DLD1 (cell line): Measurements from ENCODE around the gene PLIN3.
"Not testable (repeated sequence)": the region's sequence is repeated elsewhere in the genome, so short reads cannot be mapped to it uniquely, and the experiment has no call there.

Experiments
- in situ Hi-C: cut with HindIII; loops from 2 replicates; pipeline ENCODE4 v1.10.0; 2017; ENCODE audit warnings: low sequenced_read_pairs

Gene PLIN3

DNA sequence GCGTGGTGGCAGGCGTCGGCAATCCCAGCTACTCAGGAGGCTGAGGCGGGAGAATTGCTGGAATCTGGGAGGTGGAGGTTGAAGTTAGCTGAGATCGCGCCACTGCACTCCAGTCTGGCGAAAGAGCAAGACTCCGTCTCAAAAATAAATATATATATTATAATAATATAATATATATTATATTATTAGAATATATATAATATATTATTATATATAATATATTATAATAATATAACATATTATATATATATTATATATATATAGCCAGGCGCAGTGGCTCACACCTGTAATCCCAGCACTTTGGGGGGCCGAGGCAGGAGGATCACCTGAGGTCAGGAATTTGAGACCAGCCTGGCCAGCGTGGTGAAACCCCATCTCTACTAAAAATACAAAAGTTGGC, 25.5 kb upstream of the PLIN3 start:
- in situ Hi-C loops: not testable (repeated sequence)

DNA sequence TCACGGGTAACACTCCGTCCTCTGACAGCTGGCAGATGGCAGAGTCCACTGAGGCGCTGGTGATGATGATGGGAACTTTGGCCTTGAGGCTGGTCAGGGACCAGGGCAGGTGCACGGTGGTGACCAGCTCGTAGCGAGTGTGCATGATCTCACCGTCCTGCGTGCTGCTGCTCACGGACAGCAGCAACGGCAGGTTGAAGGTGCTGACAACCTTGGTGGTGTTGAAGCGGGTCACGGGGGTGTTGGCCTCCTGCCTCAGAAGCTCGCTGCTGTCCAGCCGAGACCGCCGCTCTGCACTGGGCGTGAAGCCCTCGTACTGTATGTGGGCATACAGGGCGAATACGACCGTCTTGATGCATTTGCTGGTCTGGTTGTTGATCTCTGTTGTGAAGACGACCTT, 23.6 kb upstream of the PLIN3 start:
- in situ Hi-C loops: no loop called here

DNA sequence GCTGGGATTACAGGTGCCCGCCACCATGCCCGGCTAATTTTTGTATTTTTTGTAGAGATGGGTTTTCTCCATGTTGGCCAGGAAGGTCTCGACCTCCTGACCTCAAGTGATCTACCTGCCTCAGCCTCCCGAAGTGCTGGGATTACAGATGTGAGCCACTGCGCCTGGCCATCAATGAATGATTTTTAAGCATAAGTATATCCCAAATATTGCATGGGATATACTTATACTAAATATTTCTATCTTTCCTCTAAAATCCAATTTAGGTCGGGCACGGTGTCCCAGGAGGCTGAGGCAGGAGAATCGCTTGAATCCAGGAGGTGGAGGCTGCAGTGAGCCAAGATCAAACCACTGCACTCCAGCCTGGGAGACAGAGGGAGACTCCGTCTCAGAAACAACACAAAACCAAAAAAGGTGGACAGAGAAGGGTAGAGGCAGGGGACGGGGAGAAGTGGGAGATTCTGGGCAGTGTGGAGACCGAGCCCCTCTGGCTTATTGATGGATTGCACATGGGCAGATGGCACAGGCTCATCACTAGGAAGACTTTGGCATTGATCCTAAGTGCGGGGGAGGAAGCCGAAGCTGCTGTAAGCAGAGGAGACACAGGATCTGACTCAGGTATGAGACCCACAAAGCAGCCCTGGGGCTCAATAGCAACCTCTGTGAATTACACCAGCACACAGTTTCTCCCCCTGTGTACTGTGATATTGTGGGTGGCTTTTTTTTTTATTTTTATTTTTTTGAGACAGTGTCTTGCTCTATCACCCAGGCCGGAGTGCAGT, 21.8 kb upstream of the PLIN3 start:
- in situ Hi-C loops: no loop called here

DNA sequence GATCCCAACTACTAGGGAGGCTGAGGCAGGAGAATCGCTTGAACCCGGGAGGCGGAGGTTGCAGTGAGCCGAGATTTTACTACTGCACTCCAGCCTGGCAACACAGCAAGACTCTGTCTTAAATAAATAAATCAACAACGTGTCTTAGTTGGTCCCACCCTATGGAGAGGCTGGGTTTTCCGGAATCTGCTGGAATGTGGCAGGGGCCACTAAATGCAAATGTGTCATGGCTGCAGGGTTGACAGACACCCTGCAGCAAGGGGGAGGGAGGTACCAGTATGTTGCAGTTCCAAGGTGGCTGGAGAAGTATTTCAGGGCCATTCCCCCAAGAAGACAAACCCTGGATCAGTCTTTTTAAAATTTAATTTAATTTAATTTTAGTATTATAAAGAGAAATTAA, 20.3 kb upstream of the PLIN3 start:
- in situ Hi-C loops: not testable (repeated sequence)

DNA sequence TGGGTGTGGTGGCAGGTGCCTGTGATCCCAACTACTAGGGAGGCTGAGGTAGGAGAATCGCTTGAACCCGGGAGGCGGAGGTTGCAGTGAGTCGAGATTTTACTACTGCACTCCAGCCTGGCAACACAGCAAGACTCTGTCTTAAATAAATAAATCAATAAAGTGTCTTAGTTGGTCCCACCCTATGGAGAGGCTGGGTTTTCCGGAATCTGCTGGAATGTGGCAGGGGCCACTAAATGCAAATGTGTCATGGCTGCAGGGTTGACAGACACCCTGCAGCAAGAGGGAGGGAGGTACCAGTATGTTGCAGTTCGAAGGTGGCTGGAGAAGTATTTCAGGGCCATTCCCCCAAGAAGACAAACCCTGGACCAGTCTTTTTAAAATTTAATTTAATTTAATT, 17.5 kb upstream of the PLIN3 start:
- in situ Hi-C loops: not testable (repeated sequence)

DNA sequence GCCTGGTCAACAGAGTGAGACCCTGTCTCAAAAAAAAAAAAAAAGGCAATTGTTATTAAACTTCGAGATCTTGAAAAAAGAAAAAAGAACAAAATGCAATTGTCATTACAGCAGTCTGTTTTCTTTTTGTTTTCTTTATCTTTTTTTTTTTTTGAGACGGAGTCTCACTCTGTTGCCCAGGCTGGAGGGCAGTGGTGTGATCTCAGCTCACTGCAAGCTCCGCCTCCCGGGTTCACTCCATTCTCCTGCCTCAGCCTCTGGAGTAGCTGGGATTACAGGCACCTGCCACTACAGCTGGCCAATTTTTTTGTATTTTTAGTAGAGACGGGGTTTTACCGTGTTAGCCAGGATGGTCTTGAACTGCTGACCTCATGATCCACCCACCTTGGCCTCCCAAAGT, 15.4 kb upstream of the PLIN3 start:
- in situ Hi-C loops: not testable (repeated sequence)

DNA sequence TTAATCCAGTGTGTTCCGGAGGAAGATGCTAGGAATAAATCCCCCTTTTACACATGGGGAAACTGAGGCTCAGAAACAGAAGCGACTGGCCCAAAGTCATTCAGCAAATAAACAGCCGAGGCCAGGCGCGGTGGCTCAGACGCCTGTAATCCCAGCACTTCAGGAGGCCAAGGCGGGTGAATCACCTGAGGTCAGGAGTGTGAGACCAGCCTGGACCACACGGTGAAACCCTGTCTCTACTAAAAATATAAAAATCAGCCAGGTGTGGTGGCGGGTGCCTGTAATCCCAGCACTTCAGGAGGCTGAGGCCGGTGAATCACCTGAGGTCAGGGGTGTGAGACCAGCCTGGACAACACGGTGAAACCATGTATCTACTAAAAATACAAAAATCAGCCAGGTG, 11.6 kb upstream of the PLIN3 start:
- in situ Hi-C loops: no loop called here

DNA sequence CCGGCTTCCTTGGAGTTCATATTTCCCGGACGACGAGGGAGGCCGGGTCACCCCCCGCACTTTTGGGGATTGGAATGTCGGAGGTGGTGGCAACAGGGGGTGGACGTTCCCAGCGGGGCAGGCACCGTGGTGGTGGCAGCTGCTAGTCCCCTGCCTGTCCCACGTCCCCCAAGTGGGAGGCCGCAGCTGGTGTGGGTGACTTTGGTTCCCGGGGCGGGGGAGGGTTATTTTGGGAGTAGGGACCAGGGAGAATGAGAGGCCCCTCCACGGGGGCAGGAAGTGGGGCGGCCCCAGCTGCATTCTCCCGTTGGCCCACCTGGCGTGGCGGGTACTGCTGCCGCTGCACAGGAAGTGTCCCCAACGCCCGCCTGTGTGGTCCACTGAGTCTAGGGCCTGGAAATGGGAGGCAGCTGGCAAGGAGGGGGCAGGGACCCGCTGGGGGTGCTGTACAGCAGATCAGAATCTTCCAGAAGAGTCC, 11.1 kb upstream of the PLIN3 start:
- in situ Hi-C loops: no loop called here

DNA sequence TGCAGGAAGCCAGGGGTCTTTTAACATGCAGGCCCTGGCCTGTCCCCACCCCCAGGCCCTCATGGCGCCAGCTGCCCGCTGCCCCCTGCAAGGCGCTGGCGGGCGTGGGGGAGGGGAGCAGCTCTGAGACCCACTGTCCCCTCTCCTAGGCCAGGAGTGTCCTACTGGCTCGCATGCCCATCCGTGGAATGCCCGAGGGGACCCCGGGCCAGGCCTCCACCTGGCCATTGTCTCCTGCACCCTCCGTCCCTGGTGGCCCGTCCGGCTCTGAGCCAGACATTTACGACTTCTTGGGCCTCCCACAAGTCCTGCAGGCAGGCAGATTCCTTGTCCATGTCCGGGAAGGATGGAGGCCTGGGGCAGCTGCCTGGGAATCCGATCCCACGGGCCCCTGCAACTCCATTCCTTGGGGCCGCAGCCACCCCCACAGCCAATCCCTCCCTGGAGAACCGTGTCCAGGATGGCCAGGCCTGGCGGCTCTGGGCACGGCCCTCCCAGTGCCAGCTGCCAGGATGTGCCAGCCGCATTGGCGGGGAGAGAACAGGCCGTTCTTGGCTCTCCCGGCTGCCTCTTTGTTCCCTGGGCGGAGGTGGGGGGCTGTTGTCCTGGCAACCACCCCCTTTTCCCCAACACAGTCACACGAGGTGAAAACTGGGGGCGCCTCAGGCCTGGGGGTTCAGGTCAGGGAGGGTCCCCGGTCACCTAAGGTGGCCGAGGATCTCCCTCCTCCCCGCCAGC, 10.5 kb upstream of the PLIN3 start:
- in situ Hi-C loops: no loop called here

DNA sequence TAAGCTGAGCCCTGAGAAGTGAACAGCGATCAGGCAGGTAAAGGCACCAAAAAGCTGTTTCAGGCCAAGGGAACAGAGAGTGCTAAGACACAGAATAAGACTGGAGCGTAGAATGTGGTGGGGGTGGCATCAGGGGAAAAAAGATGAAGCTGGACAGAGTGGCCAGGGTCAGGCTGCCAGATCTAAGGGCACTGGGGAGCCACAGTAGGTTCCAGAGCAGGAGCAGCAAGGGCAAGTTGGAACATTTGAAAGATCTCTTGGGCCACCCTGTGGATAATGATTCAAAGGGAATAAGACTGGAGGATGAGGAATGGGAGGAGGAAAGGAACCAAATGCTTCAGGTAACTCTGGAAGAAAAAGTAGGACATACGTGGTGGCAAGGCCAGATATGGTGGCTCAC, 6.5 kb upstream of the PLIN3 start:
- in situ Hi-C loops: no loop called here

DNA sequence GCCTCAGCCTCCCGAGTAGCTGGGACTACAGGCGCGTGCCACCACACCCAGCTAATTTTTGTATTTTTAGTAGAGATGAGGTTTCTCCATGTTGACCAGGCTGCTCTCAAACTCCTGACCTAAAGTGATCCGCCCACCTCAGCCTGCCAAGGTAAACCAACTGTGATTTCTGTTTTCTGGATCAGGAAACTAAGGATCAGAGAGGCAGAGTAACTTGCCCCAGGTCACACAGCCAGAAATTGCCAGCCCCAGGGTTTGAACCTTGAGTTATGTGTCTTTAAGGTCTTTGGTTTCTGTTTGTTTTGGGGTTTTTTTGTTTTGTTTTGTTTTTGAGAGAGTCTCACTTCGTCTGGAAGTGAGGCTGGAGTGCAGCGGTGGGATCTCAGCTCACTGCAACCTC, 4.2 kb upstream of the PLIN3 start:
- in situ Hi-C loops: no loop called here

DNA sequence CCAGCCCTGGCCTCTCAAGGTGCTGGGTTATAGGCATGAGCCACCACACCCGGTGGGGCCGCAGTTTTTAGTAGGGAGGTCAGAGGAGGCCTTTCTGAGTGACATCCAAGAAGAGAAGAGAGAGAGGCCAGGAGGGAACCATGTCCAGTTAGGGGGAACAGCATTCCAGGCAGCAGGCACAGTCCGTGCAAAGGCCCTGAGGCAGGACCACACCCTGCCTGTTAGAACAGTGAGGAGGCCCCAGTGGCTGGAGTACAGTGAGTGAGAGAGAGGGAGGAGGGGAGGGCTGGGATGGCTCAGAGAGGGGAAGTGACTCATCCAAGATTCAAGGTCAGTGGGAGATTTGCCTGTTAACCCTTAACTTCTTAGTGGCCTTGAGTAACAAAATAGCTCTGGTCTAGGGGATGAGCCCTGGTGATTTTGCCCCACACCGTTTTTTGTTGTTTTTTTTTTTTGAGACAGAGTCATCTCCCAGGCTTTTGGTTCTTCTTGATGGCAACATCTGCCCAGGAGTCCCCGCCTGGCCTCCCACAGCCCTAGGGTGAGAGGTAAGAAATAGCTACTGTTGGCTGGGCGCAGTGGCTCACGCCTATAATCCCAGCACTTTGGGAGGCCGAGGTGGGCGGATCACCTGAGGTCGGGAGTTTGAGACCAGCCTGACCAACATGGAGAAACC, 2.7 kb upstream of the PLIN3 start:
- in situ Hi-C loops: no loop called here

DNA sequence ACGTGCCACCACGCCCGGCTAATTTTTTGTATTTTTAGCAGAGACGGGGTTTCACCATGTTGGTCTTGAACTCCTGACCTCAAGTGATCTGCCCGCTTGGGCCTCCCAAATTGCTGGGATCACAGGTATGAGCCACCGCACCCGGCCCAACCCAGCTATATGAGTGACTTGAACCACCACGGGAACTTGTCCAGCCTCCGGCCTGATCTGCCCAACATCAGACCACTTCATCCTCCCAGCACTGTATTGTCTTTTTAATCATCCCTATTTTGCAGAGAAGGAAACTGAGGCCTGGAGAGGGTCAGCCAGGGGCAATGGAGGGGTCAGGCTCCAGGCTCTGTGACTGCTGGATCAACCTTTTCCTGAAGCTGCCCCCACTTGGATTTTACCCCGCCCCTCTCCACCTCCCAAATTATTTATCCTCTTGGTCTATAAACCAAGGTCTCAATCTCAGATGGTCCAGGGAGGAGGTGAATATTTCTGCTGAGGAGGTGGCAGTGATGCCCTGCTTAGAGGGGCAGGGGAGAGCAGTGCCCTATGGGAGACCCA, 893 bp upstream of the PLIN3 start:
- in situ Hi-C loops: no loop called here

DNA sequence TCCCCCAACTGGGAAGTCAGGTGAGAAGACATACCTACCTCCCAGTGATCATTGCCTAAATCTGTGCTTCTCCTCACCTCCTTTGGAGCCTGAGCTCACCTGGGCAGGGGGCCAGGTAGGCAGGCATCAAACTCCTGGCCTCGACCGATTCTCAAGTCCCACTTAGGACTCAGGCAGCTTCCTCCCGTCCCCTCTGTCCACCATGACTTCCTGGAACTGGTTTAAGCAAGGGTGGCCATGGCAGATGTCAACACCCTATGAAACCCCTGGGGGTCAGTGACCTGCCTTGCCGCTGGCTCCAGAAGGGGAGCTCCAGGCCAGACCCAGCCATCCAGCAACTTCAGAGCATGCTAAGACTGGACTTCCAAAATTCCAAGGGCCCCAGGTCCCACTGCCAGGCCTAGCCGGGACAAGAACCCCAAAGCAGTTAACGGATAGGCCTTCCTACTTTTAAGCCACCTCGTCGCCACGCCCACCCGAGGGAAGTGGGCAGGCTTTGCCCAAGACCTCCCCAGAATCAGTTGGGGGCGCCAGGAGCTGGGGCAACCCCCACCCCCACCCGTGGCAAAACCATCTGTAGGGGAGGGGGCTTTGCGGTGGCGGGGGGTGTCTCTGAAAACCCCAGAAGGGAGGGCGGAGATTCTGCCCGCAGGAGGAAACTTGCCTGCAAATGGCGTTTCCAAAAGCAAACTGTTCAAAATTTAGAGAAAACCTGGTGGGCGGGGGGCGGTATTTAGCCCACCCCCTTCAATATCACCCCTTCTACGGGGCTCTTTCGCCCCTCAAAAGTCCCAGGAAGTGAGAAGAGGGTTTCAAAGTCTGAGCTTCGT, 657 bp downstream of the PLIN3 start:
- in situ Hi-C loops: no loop called here

DNA sequence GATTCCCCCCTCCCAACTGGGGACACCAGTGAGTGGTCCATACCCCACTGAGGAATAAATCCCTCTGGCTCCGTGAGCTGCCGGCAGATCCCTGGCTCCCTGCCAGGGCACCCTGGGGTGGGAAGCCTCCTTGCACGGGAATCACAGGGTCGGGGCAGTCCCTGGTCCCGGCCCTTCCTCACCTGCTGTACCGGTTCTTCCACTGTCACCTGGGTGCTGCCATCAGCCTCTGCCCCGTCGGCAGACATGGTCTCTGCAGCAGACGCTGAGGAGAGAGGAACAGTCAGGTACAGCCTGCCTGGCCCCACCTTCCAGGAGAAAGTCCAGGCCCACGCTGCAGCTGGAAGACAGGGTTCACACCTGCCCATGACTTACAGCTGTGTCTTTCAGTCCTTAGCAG, 6.3 kb downstream of the PLIN3 start:
- in situ Hi-C loops: no loop called here

DNA sequence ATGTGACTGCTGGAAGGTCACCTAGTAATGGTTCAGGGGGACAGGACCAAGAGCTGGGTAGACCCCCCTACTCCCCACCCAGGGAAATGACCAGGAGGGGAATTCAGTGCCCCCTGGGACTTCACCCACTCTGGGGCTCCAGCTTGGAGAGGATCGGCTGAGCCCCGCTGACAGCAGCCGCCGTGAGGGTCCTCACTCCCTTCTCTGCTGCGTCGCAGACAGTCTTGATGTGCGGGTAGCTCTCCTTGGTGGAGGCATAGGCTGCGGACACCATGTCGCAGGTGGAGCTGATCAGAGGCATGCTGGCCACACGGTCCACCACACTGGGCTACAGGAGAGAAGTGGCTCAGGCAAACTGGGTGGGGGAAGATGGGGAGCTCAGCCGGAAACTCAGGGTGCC, 7.8 kb downstream of the PLIN3 start:
- in situ Hi-C loops: no loop called here

DNA sequence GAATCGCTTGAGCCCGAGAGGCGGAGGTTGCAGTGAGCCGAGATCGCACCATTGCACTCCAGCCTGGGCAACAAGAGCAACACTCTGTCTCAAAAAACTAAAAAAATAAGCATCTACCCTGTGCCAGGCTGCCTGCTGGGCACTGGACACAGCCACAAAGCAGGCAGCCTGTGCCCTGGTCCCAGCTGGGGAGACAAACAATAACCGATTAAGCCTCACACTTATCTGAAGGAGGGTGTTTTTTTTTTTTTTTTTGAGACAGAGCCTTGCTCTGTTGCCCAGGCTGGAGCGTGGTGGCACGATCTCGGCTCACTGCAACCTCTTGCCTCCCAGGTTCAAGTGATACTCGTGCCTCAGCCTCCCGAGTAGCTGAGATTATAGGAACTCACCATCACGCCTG, 11.0 kb downstream of the PLIN3 start:
- in situ Hi-C loops: not testable (repeated sequence)

DNA sequence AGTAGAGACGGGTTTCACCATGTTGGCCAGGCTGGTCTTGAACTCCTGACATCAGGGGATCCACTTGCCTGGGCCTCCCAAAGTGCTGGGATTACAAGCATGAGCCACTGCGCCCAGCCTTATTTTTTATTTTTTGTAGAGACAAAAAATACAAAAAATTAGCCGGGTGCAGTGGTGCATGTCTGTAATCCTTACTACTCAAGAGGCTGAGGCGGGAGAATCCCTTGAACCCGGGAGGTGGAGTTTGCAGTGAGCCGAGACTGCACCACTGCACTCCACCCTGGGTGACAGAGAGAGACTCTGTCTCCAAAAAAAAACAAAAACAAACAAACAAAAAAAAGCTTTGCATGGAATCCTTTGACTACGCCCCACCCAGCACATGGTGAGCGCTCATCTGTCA, 14.0 kb downstream of the PLIN3 start:
- in situ Hi-C loops: not testable (repeated sequence)

DNA sequence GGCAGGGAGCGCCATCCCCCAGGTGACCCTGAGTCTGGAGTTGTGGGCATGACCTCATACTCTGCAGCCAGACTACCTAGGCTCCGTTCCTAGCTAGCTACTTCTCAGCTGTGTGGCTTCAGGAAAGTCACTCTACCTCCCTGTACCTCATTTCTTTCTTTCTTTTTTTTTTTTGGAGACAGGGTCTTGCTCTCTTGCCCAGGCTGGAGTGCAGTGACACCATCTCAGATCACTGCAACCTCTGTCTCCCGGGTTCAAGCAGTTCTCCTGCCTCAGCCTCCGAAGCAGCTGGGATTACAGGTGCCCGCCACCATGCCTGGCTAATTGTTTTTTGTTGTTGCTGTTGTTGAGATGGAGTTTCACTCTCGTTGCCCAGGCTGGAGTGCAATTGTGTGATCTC, 15.0 kb downstream of the PLIN3 start:
- in situ Hi-C loops: no loop called here

DNA sequence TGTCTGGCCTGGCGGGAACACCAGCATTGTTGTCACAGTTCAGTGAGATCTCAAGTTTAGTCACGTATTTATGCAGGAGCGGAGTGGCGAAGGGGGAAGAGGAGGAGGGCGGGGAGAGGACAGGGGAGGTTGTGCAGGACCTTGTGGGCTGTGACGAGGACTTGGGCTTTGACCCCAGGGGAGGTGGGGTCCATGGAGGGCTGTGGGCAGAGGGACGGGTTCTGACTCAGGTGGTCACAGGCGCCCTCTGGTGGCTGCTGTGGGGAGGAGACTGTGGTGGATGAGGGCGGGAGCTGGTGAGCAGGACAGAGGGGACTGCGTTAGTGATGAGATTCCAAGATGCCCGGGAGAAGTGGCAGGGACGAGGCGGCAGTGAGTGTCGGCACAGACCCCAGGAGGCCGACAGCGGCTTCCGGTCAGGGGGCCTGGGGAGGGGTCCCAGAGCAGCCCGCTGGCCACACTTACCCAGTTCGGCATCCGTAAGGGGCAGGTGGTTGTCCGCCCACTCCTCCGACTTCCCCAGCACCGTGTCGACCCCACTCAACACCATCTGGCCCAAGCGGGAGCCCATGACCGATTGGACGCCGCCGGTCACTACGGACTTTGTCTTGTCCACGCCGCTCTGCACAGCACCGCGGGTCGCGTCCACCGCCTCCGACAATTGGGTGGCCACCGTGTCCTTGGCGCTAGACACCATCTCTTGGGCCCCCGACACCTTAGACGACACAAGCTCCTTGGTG, 15.7 kb downstream of the PLIN3 start:
- in situ Hi-C loops: no loop called here
